SJSA1 (cell line): ENCODE data around the gene A2M. TPM values are rescaled to one million over a fixed set of nuclear protein-coding genes. Genes with fewer than 3 reads are reported as not detected.
"Not testable (repeated sequence)": the region's sequence is repeated elsewhere in the genome, so short reads cannot be mapped to it uniquely, and the experiment has no call there.

Source experiments
- DNase-seq, 2 experiments: peaks; one replicate each; pipeline ENCODE4 v3.0.0-alpha.2; 2015 to 2020; ENCODE audit warnings: low spot score in 2 of 2, low read depth in 1 of 2
- H3K27ac ChIP-seq: fragments of 250-450 bp; sonication (Bioruptor Pico); 2 replicates; pipeline ENCODE4 v1.5.1; 2020; ENCODE audit warnings: mild to moderate bottlenecking, moderate library complexity
- H3K27me3 ChIP-seq: fragments of 250-450 bp; sonication (Bioruptor Pico); replicated peaks from 2 replicates; pipeline ENCODE4 v1.5.1; 2020; ENCODE audit warnings: mild to moderate bottlenecking, moderate library complexity
- H3K36me3 ChIP-seq: fragments of 250-450 bp; sonication (Bioruptor Pico); 2 replicates; pipeline ENCODE4 v1.5.1; 2020; ENCODE audit warnings: mild to moderate bottlenecking
- H3K4me1 ChIP-seq: fragments of 250-450 bp; sonication (Bioruptor Pico); replicated peaks from 2 replicates; pipeline ENCODE4 v1.6.1; 2021; ENCODE audit warnings: mild to moderate bottlenecking
- H3K4me3 ChIP-seq: fragments of 250-450 bp; sonication (Bioruptor Pico); 2 replicates; pipeline ENCODE4 v1.5.1; 2020; ENCODE audit warnings: mild to moderate bottlenecking
- H3K9me3 ChIP-seq: fragments of 250-450 bp; sonication (Bioruptor Pico); replicated peaks from 2 replicates; pipeline ENCODE4 v1.5.1; 2020; ENCODE audit warnings: mild to moderate bottlenecking
- total RNA-seq: library from RNA; depleted of rRNA; stranded (reverse); fragments of >200 nt; shearing (Covaris generic); gene quantifications from 2 replicates; pipeline ENCODE4 v1.2.3, GENCODE V29; 2014; rRNA removed

A2M gene
- 0.50 and 0.55 TPM in 2 replicates for total RNA-seq

- Histone ChIP-seq H3K27me3 (0 out of 2 replicates have a peak, but pooled peaks cover 3% of the 10 kb centered on the region), H3K36me3 (no peaks in the 10 kb centered on the region), H3K4me1 (no peaks in the 10 kb centered on the region), H3K4me3 (no peak within 1 kb of the TSS), H3K9me3 (no peaks in the 10 kb centered on the region), H3K27ac (no peak within 1 kb of the TSS)
- no peak for DNase-seq
Observed at GRCh38 chr12:9115731-9116559, at the start of gene A2M. Gene A2M (minus strand): TSS chr12:9115919. CDS start chr12:9115849, 70 bp downstream.

GRCh38 chr12:9163392-9163791 is 47.7 kb upstream of the A2M start:
- H3K4me3 ChIP-seq = no peak overlapping the region
- no peaks in the 10 kb centered on the region for H3K4me1 ChIP-seq
- no peak overlapping the region for H3K27ac ChIP-seq
- no peaks in the 10 kb centered on the region for H3K36me3 ChIP-seq
- no peak for DNase-seq
- H3K27me3 ChIP-seq = no peaks in the 10 kb centered on the region
- no peaks in the 10 kb centered on the region for H3K9me3 ChIP-seq

GRCh38 chr12:9156119-9156518 is 40.4 kb upstream of the A2M start:
- no peak overlapping the region for H3K27ac ChIP-seq
- no peaks in the 10 kb centered on the region for H3K4me1 ChIP-seq
- no peaks in the 10 kb centered on the region for H3K27me3 ChIP-seq
- H3K36me3 ChIP-seq = no peaks in the 10 kb centered on the region
- no peak for DNase-seq
- no peak overlapping the region for H3K4me3 ChIP-seq
- no peaks in the 10 kb centered on the region for H3K9me3 ChIP-seq

- H3K9me3 ChIP-seq = no peaks in the 10 kb centered on the region
- H3K27ac ChIP-seq = no peak overlapping the region
- no peaks in the 10 kb centered on the region for H3K4me1 ChIP-seq
- no peaks in the 10 kb centered on the region for H3K36me3 ChIP-seq
- no peak overlapping the region for H3K4me3 ChIP-seq
- no peak for DNase-seq
- no peaks in the 10 kb centered on the region for H3K27me3 ChIP-seq
Observed at GRCh38 chr12:9149372-9149771, 33.7 kb upstream of the A2M start.

- DNase-seq = no peak
- H3K4me3 ChIP-seq = no peak overlapping the region
- H3K36me3 ChIP-seq = no peaks in the 10 kb centered on the region
Observed at GRCh38 chr12:9148926-9149325, 33.2 kb upstream of the A2M start.

GRCh38 chr12:9147461-9147860 is 31.7 kb upstream of the A2M start:
- Histone ChIP-seq H3K27me3 (no peaks in the 10 kb centered on the region), H3K4me1 (no peaks in the 10 kb centered on the region), H3K36me3 (no peaks in the 10 kb centered on the region), H3K9me3 (no peaks in the 10 kb centered on the region), H3K27ac (no peak overlapping the region), H3K4me3 (no peak overlapping the region)
- no peak for DNase-seq

More at GRCh38 chr12:9148926-9149325, 33.2 kb upstream of the A2M start:
- Histone ChIP-seq H3K27ac (no peak overlapping the region), H3K9me3 (no peaks in the 10 kb centered on the region), H3K4me1 (no peaks in the 10 kb centered on the region), H3K27me3 (no peaks in the 10 kb centered on the region)

- Histone ChIP-seq H3K36me3 (no peaks in the 10 kb centered on the region), H3K27me3 (no peaks in the 10 kb centered on the region), H3K4me1 (no peaks in the 10 kb centered on the region), H3K9me3 (no peaks in the 10 kb centered on the region), H3K4me3 (no peak overlapping the region), H3K27ac (no peak overlapping the region)
- no peak for DNase-seq
Observed at GRCh38 chr12:9144730-9145106, 29.0 kb upstream of the A2M start.

- H3K36me3 ChIP-seq = no peaks in the 10 kb centered on the region
- H3K9me3 ChIP-seq = no peaks in the 10 kb centered on the region
- DNase-seq = no peak
- no peak overlapping the region for H3K27ac ChIP-seq
- no peaks in the 10 kb centered on the region for H3K27me3 ChIP-seq
- H3K4me1 ChIP-seq = no peaks in the 10 kb centered on the region
- no peak overlapping the region for H3K4me3 ChIP-seq
Observed at GRCh38 chr12:9143929-9144729, 28.4 kb upstream of the A2M start.

- H3K27ac ChIP-seq = no peak overlapping the region
- no peaks in the 10 kb centered on the region for H3K9me3 ChIP-seq
- H3K4me1 ChIP-seq = no peaks in the 10 kb centered on the region
- no peak overlapping the region for H3K4me3 ChIP-seq
- H3K36me3 ChIP-seq = no peaks in the 10 kb centered on the region
- no peaks in the 10 kb centered on the region for H3K27me3 ChIP-seq
- no peak for DNase-seq
Observed at GRCh38 chr12:9143137-9143536, 27.4 kb upstream of the A2M start.

- H3K27ac ChIP-seq, DNase-seq, H3K9me3 ChIP-seq, H3K36me3 ChIP-seq, H3K4me1 ChIP-seq, H3K4me3 ChIP-seq, H3K27me3 ChIP-seq: not testable (repeated sequence)
Observed at GRCh38 chr12:9139588-9140290, 24.0 kb upstream of the A2M start.

GRCh38 chr12:9135903-9136310 is 20.2 kb upstream of the A2M start:
- no peaks in the 10 kb centered on the region for H3K4me1 ChIP-seq
- DNase-seq = no peak
- H3K27me3 ChIP-seq = no peaks in the 10 kb centered on the region
- H3K9me3 ChIP-seq = no peaks in the 10 kb centered on the region
- no peaks in the 10 kb centered on the region for H3K36me3 ChIP-seq
- no peak overlapping the region for H3K27ac ChIP-seq
- H3K4me3 ChIP-seq = no peak overlapping the region

- Histone ChIP-seq H3K36me3 (no peaks in the 10 kb centered on the region), H3K27ac (no peak overlapping the region), H3K9me3 (no peaks in the 10 kb centered on the region), H3K27me3 (no peaks in the 10 kb centered on the region), H3K4me1 (no peaks in the 10 kb centered on the region), H3K4me3 (no peak overlapping the region)
- no peak for DNase-seq
Observed at GRCh38 chr12:9134981-9135628, 19.4 kb upstream of the A2M start.

GRCh38 chr12:9133216-9133916 is 17.6 kb upstream of the A2M start:
- no peaks in the 10 kb centered on the region for H3K9me3 ChIP-seq
- DNase-seq = no peak
- H3K4me1 ChIP-seq = no peaks in the 10 kb centered on the region

More at GRCh38 chr12:9133216-9133916, 17.6 kb upstream of the A2M start:
- Histone ChIP-seq H3K4me3 (no peak overlapping the region), H3K27ac (no peak overlapping the region), H3K36me3 (no peaks in the 10 kb centered on the region), H3K27me3 (no peaks in the 10 kb centered on the region)
